Measurements from ENCODE around the gene ATF3.
"Not testable (repeated sequence)": the region's sequence is repeated elsewhere in the genome, so short reads cannot be mapped to it uniquely, and the experiment has no call there.

The ATF3 gene

GRCh38 chr1:212629450-212630157 lies 21.0 kb downstream of the ATF3 start:
- no peak for DNase-seq

GRCh38 chr1:212630158-212630900 lies 21.8 kb downstream of the ATF3 start:
- DNase-seq: peak; percentile 63

GRCh38 chr1:212633161-212633560 lies 24.6 kb downstream of the ATF3 start:
- DNase-seq: no peak

DNA sequence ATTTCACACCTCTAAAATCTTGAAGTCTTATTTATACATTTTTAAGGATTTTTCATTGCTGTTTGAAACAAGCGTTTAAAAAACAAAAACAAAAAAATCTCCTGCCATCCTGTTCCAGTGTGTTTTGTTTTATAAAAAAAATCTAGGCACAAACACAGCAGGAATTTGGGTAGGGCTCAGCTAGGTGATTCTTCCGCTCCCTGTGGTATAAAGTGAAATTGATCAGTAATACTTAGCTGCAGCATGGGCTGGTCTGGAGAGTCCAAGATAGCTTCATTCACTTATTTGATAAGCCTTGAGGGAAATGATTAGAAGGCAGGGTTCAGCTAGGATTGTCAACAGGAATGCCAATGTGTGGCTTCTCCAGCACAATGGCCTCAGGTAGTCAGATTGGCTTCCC lies 25.7 kb downstream of the ATF3 start:
- DNase-seq: no peak

GRCh38 chr1:212635141-212635631 lies 26.6 kb downstream of the ATF3 start:
- DNase-seq: no peak

GRCh38 chr1:212637902-212638301 lies 29.3 kb downstream of the ATF3 start:
- no peak for DNase-seq

- no peak for DNase-seq
Observed at GRCh38 chr1:212638492-212639151, 30.1 kb downstream of the ATF3 start.

DNA sequence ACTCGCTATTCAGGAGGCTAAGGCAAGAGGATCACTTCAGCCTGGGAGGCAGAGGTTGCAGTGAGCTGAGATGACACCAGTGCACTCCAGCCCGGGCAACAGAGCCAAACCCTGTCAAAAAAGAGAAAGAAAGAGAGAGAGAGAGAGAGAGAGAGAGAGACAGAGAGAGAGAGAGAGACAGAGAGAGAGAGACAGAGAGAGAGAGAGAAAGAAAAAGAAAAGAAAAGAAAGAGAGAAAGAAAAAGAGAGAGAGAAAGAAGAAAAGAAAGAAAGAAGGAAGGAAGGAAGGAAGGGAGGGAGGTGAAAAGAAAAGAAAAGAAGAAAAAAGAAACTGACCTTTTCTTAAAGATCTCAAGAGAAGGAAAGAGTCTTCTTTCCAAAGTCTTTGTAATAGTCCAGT lies 31.0 kb downstream of the ATF3 start:
- DNase-seq: not testable (repeated sequence)

- no peak for DNase-seq
Observed at GRCh38 chr1:212640223-212640878, 31.8 kb downstream of the ATF3 start.

- no peak for DNase-seq
Observed at GRCh38 chr1:212641956-212642355, 33.4 kb downstream of the ATF3 start.

DNA sequence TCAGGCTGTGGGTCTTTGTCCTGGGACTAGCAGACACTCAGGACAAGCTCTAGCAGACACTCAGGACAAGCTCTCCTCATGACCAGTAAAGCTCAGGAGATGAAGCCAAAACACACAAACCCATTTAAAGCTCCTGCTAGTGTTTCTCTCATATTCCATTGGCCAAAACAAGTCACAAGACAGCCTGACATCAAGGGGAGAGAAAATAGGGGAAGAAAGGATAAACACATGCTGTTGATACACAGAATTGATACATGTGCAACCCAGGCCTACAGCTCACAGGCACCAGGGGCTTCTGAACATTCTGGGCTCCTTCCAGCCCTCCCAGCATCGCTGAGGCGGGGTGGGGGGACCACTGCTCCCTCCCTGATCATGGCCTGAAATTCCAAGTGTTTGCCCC lies 35.3 kb downstream of the ATF3 start:
- no peak for DNase-seq

DNA sequence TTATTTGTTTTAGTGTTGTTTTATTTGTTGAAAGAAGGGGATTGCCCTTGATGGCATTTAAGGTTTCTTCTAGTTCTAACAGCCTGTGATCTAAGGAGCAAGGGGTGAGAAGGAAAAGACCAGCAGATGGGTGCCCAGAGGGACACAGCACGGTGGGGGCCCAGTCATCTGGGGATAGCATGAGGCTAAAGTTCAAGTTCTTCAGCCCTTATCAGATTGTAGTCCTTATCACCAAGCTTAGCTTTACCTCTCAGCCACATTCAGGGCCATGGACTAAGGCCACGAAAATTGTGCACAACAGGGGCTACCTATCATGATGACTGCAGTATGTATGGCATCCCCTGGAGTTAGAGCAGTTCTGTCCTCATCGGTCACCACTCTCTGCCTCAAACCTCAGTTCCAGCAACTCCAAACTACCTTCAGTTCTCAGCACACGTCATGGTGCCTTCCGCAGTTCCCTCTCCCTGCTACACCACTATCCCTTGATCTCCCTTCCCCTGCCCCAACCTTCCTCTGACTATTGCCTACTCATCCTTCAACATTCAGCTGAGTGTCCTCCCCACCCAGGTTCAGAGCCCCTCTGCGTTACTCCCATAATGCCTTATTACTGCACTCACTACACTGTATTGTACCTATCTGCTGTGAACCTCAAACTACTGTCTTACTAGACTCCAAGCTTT lies 36.4 kb downstream of the ATF3 start:
- DNase-seq: no peak

DNA sequence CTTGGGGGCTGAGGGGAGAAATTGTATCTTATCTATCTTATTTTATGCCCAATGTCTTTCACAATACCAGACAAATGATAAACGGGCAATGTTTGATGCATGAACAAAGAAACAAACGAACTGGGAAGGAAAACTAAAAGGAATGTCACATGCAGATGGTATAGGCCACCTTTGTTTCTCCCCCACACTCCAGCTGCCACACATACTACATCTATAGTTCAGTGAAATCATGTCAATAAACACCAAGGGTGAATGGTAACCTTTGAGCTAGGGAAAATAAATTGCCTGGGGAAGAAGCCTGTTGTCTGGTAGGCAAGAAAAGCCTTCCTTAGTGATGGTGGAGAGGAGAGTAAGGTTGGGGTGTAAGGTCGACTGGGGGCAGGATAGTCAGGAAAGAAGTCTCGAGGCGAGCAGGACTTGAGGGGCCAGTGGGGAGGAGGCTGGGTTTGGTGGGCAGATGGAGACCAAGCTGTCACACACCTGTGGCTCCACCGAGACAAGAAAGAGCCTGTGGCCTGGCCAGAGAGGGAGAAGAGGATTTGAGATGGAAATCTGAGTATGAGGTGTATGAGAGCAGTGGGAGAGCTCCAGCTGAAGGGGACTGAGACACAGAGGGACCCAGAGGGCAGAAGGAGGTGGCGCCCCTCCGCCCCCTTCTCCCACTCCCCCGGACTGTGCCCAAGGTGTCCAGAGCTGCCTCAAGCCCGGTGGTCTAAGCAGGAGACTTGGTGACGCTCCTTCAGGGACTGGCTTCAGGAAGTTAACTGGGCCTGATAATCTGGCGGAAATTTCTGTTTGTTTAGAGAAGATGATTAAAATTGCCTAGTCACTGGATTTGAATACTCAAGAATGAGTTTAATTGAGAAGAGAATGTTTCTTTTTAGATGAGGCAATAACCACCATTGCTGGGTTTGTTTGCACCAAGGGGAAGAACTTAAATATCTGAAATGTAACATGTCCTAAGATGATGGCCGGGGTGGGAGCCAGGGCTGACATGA lies 37.3 kb downstream of the ATF3 start:
- no peak for DNase-seq

DNA sequence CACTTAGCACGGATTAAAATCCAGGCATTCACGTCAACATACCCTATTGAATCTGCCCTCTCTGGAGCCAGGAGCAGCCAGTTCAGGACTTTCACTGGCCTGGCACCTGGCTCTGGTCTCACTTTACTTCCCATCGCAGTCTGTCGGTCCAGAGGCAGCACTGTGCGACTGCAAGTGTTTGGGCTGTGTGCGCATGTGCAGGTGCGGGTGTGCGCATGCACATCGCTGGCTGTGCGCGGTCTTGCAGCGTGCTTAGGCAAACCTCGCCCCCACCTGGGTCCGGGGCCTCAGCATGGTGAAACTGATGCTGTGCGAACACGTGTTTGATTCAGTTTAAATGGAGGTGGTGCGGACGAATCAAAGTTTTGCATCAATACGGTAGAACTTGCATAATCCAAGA lies 38.0 kb downstream of the ATF3 start:
- no peak for DNase-seq

DNA sequence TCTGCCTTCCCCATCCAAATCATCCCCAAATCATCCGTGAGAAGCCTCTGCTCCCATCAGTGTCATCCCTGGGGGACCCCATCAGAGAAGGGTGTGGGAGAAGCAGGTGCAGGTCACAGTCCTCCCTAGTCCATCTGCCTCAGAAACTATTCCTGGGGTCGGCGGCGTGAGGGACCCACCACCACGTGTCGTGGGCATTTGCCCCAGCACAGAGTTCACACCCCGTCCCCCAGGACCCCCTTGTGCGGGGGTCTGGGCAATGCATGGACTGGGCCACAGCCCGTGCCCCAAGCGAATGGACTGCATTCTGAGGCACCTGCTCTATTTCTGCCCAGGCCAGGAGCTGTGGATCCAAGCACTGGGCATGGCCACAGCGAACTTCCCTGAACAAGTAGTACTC lies 38.4 kb downstream of the ATF3 start:
- DNase-seq: no peak

DNA sequence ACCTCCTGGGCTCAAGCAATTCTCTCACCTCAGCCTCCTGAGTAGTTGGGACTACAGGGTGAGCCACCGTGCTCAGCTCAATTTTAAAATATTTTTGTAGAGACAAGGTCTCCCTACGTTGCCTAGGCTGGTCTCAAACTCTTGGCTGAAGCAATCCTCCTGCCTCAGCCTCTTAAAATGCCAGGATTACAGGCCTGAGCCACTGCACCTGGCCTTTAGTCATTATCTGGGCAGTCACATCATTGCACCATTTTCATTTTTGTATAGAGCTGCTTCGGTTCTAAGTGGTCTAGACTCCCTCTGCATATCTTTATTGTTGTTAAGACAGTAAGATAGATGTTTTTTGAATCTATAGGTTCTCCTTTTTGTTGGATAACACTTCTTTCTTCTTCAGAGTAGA lies 39.9 kb downstream of the ATF3 start:
- no peak for DNase-seq

DNA sequence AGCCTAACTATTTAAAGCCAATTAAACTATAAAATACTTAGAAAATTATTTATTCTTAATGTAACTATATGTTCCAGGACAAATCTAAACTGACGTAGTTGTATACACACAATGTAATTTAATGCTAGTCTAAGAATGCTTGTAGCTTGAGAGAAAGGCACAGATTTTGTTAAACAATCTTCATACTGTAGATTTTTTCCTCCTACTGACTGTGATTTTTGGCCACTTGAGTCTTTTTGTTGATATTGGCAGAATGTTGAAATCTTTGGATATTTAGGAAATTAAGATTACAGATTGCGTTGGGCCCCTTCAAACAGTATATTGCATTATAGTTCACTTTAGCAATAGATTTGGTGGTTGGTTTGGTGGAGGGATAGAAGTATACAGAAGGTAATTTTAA lies 40.5 kb downstream of the ATF3 start:
- DNase-seq: no peak

GRCh38 chr1:212650228-212650627 lies 41.7 kb downstream of the ATF3 start:
- DNase-seq: no peak

- no peak for DNase-seq
Observed at GRCh38 chr1:212651521-212651920, 43.0 kb downstream of the ATF3 start.

DNA sequence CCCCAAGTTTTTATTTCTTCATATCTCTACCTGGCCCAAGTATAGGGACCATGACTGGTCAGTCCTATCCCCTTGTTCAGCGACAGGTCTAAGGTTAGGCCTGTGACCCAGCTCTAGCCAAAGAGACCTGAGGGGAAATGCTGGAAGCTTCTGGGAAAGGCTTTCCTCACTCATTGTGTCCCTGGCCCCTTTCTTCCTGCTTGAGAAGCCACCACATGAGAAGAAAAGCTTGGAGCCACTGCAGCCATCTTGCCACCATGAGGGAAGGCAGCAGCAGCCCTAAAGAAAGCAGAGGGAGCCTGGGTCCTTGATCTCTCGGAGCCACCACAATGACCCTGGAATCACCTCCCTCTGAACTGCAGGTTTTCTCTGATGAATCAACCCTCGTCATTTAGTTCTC lies 43.4 kb downstream of the ATF3 start:
- no peak for DNase-seq

- no peak for DNase-seq
Observed at GRCh38 chr1:212652609-212653008, 44.0 kb downstream of the ATF3 start.
